ENCODE data around the gene PRAME. TPM values are rescaled to one million over a fixed set of nuclear protein-coding genes. Genes with fewer than 3 reads are reported as not detected.

Gene PRAME
- total and polyA plus RNA-seq, 4 donors: 0.02 to 1.5 TPM; not detected in 2

GRCh38 chr22:22498267-22498666 lies 60.8 kb downstream of the PRAME start:
- no peak overlapping the region for H3K27ac ChIP-seq (ENCODE audit: low read depth in 1 of 2, low read length in 1 of 2)
- H3K4me1 ChIP-seq (ENCODE audit: control insufficient read depth in 5 of 5, insufficient read depth in 5 of 5, low read length in 5 of 5): no peaks in the 10 kb centered on the region
- H3K4me3 ChIP-seq: no peak overlapping the region
- no peak for TF ChIP-seq CTCF (IDR thresholded peaks at IDR 0.05; ENCODE audit: control extremely low read depth, extremely low read depth)
- H3K27me3 ChIP-seq (ENCODE audit: control insufficient read depth in 3 of 3, insufficient read depth in 3 of 3, low read length in 2 of 3): no peaks in the 10 kb centered on the region
- WGBS, 2 donors: 86 to 89% methylated on average over 2 of the region's 2 CpGs
- DNase-seq (no peak), ATAC-seq (ENCODE audit: insufficient read depth, low FRiP score) (no peak)
- H3K9ac ChIP-seq (ENCODE audit: insufficient read depth in 1 of 2, low read length in 2 of 2): no peak overlapping the region
- no peaks in the 10 kb centered on the region for H3K36me3 ChIP-seq (ENCODE audit: control insufficient read depth in 4 of 4, insufficient read depth in 4 of 4, low read length in 4 of 4)
- no peaks in the 10 kb centered on the region for H3K9me3 ChIP-seq (ENCODE audit: control insufficient read depth in 4 of 4, insufficient read depth in 3 of 4, low read length in 3 of 4)

Small RNA genes lying within 50 kb of the gene (small RNA-seq; reads per million reads assigned to genes)
- not detected for gene IGLV2-34 (ENCODE audit: low replicate concordance)

Other genes starting within 250 kb of the PRAME start
- gene ZNF280B, start 50.5 kb downstream of the PRAME start, total RNA-seq: under 1 TPM; 0.49 to 0.97 TPM
- under 1 TPM; 0.11 to 0.14 TPM for gene ZNF280B, start 50.5 kb downstream of the PRAME start, polyA plus RNA-seq
- gene ZNF280A, start 39.0 kb downstream of the PRAME start, total RNA-seq: not detected
- gene ZNF280A, start 39.0 kb downstream of the PRAME start, polyA plus RNA-seq: not detected
- gene GGTLC2, start 85.3 kb upstream of the PRAME start, total RNA-seq: under 1 TPM in 1 of 2 donors, not detected in 1; 0.80 TPM
- 1 to 10 TPM in 1 of 2 donors, under 1 TPM in 1; 0.56 to 7.0 TPM for gene GGTLC2, start 85.3 kb upstream of the PRAME start, polyA plus RNA-seq